ENCODE data around the gene MIGA2. TPM values are rescaled to one million over a fixed set of nuclear protein-coding genes. Genes with fewer than 3 reads are reported as not detected.

Gene MIGA2
- total RNA-seq, 4 donors from 2014 or later: 16.2 to 38.3 (median 24.6) TPM

DNA sequence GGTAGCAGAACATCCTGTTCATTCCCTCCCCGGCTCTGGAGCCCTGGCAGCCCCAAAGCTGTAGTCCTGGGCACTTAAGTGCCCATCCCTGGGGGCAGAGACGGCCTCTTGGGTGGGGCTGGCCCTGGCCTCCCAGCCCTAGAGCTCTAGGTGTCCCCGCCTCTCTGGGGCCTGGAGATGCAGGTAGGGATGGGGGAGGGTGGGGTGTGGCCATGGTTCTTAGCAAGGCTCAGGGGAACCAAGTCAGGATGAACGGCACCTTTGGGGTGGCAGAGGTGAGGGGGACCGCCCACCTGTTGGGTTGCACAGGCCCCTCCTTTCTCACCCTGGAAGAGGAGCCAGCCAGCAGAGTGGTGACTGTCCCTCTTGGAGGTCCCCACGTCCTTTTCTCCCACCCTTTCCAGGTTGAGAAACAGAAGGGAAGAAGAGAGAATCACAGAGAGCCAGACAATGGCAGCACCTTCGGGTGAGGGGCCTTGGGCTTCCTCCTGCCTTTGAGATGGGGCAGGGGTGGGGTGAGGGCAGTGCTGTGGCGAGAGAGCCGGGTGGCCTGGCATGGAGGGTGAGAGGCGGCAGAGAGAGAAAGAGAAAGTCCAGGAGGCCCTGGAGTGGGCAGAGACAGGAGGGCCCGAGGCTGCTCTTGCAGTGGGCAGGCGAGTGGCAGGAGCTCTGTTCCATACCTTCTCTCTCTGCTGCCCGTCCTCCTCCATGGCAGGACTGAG lies 71.8 kb downstream of the MIGA2 start:
- Histone ChIP-seq H3K36me3 (peaks cover 0 to 41% of the 10 kb centered on the region in 2 donors), H3K27me3 (no peaks in the 10 kb centered on the region), H3K9me3 (no peaks in the 10 kb centered on the region), H3K27ac (peak overlapping the region in 1 of 4 donors; percentile 94), H3K4me3 (no peak overlapping the region), H3K4me1 (peaks cover 0 to 42% (median 27%) of the 10 kb centered on the region in 3 donors)
- ATAC-seq: no peak
- 97% methylated on average over 5 of the region's 13 CpGs; no CpG with 5 or more reads in 1 of the 2 donors for WGBS, 2 donors (ENCODE audit: low coverage in 1 of 2)
- TF ChIP-seq EP300 (IDR thresholded peaks at IDR 0.05) (no peak), POLR2A (IDR thresholded peaks at IDR 0.05) (no peak), POLR2AphosphoS5 (IDR thresholded peaks at IDR 0.05) (no peak)
- TF ChIP-seq, protein P1, sequence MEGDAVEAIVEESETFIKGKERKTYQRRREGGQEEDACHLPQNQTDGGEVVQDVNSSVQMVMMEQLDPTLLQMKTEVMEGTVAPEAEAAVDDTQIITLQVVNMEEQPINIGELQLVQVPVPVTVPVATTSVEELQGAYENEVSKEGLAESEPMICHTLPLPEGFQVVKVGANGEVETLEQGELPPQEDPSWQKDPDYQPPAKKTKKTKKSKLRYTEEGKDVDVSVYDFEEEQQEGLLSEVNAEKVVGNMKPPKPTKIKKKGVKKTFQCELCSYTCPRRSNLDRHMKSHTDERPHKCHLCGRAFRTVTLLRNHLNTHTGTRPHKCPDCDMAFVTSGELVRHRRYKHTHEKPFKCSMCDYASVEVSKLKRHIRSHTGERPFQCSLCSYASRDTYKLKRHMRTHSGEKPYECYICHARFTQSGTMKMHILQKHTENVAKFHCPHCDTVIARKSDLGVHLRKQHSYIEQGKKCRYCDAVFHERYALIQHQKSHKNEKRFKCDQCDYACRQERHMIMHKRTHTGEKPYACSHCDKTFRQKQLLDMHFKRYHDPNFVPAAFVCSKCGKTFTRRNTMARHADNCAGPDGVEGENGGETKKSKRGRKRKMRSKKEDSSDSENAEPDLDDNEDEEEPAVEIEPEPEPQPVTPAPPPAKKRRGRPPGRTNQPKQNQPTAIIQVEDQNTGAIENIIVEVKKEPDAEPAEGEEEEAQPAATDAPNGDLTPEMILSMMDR (IDR thresholded peaks at IDR 0.05): no peak

DNA sequence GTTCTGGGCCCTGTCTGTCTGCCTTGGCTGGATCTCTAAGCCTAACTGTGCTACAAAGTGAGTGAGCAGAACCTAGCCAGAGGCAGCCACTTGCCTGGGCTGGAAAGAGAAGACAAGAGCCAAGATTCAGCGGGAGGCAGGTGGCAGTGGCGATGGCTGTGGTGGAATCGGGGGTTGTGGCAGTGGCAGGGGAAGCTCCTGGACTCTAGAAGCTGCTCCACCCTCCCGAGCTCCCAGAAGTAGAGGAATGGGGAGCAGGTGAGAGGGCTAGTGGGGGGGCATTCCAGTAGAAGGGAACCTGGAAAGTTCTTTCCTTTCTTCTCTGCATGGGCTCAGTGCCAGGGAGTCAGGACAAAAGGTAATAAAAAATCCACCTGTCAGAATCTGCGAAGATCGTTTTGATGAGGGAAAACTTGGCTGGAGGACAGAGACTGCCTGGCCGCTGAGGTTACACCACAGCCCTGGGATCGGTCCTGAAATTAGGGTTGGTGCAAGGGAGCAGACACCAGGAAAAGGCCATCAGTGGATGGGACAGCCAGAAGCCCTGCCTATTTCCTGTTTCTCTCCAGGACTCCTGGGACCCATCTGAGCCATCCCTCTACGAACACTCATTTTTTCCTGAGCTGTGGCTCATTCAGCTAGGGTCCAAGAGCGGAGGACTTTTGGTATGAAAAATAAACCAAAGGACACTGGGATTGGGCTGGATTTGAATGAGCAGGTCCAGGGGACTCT lies 72.5 kb downstream of the MIGA2 start:
- no peak for ATAC-seq
- Histone ChIP-seq H3K4me1 (peaks cover 0 to 49% (median 27%) of the 10 kb centered on the region in 3 donors), H3K27me3 (no peaks in the 10 kb centered on the region), H3K36me3 (peaks cover 0 to 34% of the 10 kb centered on the region in 2 donors), H3K27ac (peak overlapping the region in 3 of 4 donors; percentile 94 to 98 (median 97)), H3K4me3 (peak overlapping the region in 1 of 2 donors; percentile 97), H3K9me3 (no peaks in the 10 kb centered on the region)
- WGBS, 2 donors (ENCODE audit: low coverage in 1 of 2): 20 to 37% methylated on average over 3 to 5 of the region's 10 CpGs
- TF ChIP-seq POLR2A (IDR thresholded peaks at IDR 0.05) (no peak), EP300 (IDR thresholded peaks at IDR 0.05) (no peak)
- TF ChIP-seq, protein P1 (IDR thresholded peaks at IDR 0.05): no peak

DNA sequence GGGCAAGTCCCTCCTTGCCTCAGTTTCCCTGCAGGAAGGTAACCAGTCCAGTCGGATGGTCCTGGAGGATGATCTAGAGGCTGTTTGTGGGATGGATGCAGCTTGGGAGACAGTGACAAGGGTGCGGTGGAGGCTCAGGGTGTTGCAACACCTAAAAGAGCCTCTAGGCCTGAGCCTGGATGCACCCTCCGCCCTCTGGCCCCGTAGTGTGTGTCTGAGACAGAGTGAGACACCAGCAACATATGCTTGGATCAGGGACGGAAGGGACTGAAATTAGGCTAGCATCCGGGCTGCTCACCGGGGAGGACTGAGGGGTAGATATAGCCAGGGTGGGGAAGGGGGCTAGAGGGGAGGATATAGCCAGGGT lies 73.1 kb downstream of the MIGA2 start:
- Histone ChIP-seq H3K27me3 (no peaks in the 10 kb centered on the region), H3K4me3 (peak overlapping the region; percentile 90 to 97), H3K4me1 (peaks cover 0 to 54% (median 27%) of the 10 kb centered on the region in 3 donors), H3K36me3 (peaks cover 0 to 31% of the 10 kb centered on the region in 2 donors), H3K27ac (peak overlapping the region in 3 of 4 donors; percentile 94 to 98 (median 97)), H3K9me3 (no peaks in the 10 kb centered on the region)
- TF ChIP-seq, protein P1 (IDR thresholded peaks at IDR 0.05): peak in 2 of 4 experiments; percentile 14 to 16
- TF ChIP-seq POLR2AphosphoS5 (IDR thresholded peaks at IDR 0.05): no peak
- ATAC-seq: peak; percentile 28
- WGBS, 2 donors (ENCODE audit: low coverage in 1 of 2): 24% methylated on average over 4 of the region's 7 CpGs; no CpG with 5 or more reads in 1 of the 2 donors

DNA sequence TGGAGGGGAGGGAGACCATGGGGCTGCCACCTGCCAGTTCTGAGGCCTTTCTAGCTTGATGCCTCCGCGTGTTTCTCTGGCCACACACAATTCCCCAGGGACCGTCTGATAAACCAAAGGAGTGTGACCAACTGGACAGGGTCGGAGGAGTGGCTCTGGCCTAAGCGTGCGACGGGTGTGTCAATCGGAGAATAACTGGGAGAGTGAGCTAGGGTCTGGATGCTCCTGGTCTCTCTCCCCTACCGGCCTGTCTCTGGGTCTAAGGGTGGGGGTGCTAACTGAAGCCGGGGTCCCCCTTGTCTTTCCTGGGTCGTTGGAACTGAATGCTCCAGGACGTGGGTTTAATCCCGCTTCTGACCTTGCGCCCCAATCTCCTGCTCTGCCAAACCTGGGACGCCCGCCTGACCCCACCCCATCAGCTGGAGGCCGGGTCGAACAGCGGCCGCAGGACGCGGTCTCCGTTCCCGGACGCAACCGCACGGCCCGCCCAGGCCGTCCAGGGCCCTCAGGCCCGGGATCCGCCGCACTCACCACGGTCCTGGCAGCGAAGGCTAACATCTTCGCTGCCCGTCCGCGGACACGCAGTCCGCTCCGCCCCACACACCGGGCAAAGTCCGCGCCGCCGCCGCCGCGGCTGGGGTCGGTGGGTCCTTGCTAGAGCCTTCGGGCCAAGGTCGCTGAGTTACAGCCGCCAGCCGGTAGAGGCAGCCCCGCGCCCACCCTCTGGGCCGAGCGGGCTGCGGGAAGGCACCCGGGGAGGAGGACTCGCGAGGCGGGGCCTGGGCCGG lies 73.7 kb downstream of the MIGA2 start:
- peak; percentile 38 for ATAC-seq
- H3K4me3 ChIP-seq: peak overlapping the region; percentile 90 to 97
- 31 to 35% methylated on average over 2 to 6 of the region's 64 CpGs for WGBS, 2 donors (ENCODE audit: low coverage in 1 of 2)
- H3K36me3 ChIP-seq: peaks cover 0 to 30% of the 10 kb centered on the region in 2 donors
- H3K4me1 ChIP-seq: peaks cover 0 to 60% (median 27%) of the 10 kb centered on the region in 3 donors
- TF ChIP-seq, protein P1 (IDR thresholded peaks at IDR 0.05): peak in 1 of 4 experiments; percentile 17
- TF ChIP-seq EP300 (IDR thresholded peaks at IDR 0.05) (no peak), POLR2AphosphoS5 (IDR thresholded peaks at IDR 0.05) (no peak)
- H3K27ac ChIP-seq: peak overlapping the region; percentile 67 to 98 (median 96)
- H3K9me3 ChIP-seq: no peaks in the 10 kb centered on the region
- H3K27me3 ChIP-seq: no peaks in the 10 kb centered on the region
